HepG2 (cell line): Measurements from ENCODE around the gene PTH1R.

Source experiments
- RBM39 ChIP-seq: fragments of 200-400 bp; formaldehyde crosslinking; IDR thresholded peaks from one replicate; pipeline ENCODE4 v1.6.1; 2018; ENCODE audit warnings: antibody characterized with exemption, mild to moderate bottlenecking, low read depth, low read length; ENCODE audit not compliant: poor library complexity, severe bottlenecking
- REPIN1 ChIP-seq: sonication (generic); formaldehyde crosslinking; IDR thresholded peaks from 2 replicates; pipeline ENCODE4 v1.8.0; 2022; ENCODE audit warnings: missing genetic modification reagents, low read depth, mild to moderate bottlenecking, borderline replicate concordance
- ZBTB21 ChIP-seq: sonication (generic); formaldehyde crosslinking; IDR thresholded peaks from 2 replicates; pipeline ENCODE4 v1.4.0; 2020; ENCODE audit warnings: missing genetic modification reagents
- ZNF124 ChIP-seq: sonication (generic); formaldehyde crosslinking; IDR thresholded peaks from 2 replicates; pipeline ENCODE4 v1.4.0; 2020; ENCODE audit warnings: missing genetic modification reagents
- ZNF143 ChIP-seq: sonication (generic); formaldehyde crosslinking; IDR thresholded peaks from 2 replicates; pipeline ENCODE4 v1.4.0; 2020; ENCODE audit warnings: missing genetic modification reagents
- ZNF772 ChIP-seq: sonication (generic); formaldehyde crosslinking; IDR thresholded peaks from 2 replicates; pipeline ENCODE4 v1.5.0; 2020; ENCODE audit warnings: mild to moderate bottlenecking, missing genetic modification reagents
- TF ChIP-seq, protein P1 (sequence below): sonication (generic); formaldehyde crosslinking; IDR thresholded peaks from 2 replicates; pipeline ENCODE4 v1.5.0; 2020; ENCODE audit warnings: mild to moderate bottlenecking, missing genetic modification reagents, moderate library complexity

- no peak for TF ChIP-seq ZNF124 (CRISPR knock-in tag)
- no peak for TF ChIP-seq REPIN1
- TF ChIP-seq, protein P1, sequence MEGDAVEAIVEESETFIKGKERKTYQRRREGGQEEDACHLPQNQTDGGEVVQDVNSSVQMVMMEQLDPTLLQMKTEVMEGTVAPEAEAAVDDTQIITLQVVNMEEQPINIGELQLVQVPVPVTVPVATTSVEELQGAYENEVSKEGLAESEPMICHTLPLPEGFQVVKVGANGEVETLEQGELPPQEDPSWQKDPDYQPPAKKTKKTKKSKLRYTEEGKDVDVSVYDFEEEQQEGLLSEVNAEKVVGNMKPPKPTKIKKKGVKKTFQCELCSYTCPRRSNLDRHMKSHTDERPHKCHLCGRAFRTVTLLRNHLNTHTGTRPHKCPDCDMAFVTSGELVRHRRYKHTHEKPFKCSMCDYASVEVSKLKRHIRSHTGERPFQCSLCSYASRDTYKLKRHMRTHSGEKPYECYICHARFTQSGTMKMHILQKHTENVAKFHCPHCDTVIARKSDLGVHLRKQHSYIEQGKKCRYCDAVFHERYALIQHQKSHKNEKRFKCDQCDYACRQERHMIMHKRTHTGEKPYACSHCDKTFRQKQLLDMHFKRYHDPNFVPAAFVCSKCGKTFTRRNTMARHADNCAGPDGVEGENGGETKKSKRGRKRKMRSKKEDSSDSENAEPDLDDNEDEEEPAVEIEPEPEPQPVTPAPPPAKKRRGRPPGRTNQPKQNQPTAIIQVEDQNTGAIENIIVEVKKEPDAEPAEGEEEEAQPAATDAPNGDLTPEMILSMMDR (CRISPR knock-in tag): no peak
- TF ChIP-seq RBM39: no peak
- TF ChIP-seq ZNF772 (CRISPR knock-in tag): no peak
- no peak for TF ChIP-seq ZNF143 (CRISPR knock-in tag)
- TF ChIP-seq ZBTB21 (CRISPR knock-in tag): no peak
Observed at GRCh38 chr3:46882377-46883053, 5.0 kb downstream of the PTH1R start.
